Sigmoid colon (tissue), 7 donors: ENCODE data around the gene KRTAP22-1. TPM values are rescaled to one million over a fixed set of nuclear protein-coding genes. Genes with fewer than 3 reads are reported as not detected.

ENCODE experiments used
- DNase-seq: peaks from one replicate; pipeline ENCODE4 v3.0.0-alpha.2; 2019
- H3K27ac ChIP-seq, 4 donors: fragments of 200-600 bp; sonication (generic); one replicate each; pipeline ENCODE4 v1.5.1; 2016 to 2019; ENCODE audit warnings: mild to moderate bottlenecking in 1 of 4
- H3K27me3 ChIP-seq, 3 donors: fragments of 200-600 bp; sonication (generic); one replicate each; pipeline ENCODE4 v1.5.1; 2019; ENCODE audit warnings: mild to moderate bottlenecking in 1 of 3
- H3K36me3 ChIP-seq, 4 donors: fragments of 200-600 bp; sonication (generic); one replicate each; pipeline ENCODE4 v1.5.1; 2016 to 2019
- H3K4me1 ChIP-seq, 4 donors: fragments of 200-600 bp; sonication (generic); one replicate each; pipeline ENCODE4 v1.5.1; 2017 to 2019
- H3K4me3 ChIP-seq, 4 donors: fragments of 200-600 bp; sonication (generic); one replicate each; pipeline ENCODE4 v1.5.1; 2017 to 2019; ENCODE audit warnings: mild to moderate bottlenecking in 2 of 4, moderate library complexity in 1 of 4
- H3K9me3 ChIP-seq, 4 donors: fragments of 200-600 bp in 3 of 4; sonication (generic) in 3 of 4; one replicate each; pipeline versions ENCODE4 v1.5.1 to v1.6.1; 2013 to 2019
- CTCF ChIP-seq, 4 experiments: fragments of 450-650 bp in 3 of 4; fragments of 200-600 bp in 1 of 4; IDR thresholded peaks; one replicate each; pipeline ENCODE4 v1.5.1; 2016 to 2019; ENCODE audit warnings: antibody characterized with exemption in 4 of 4, mild to moderate bottlenecking in 3 of 4, moderate library complexity in 2 of 4
- EP300 ChIP-seq, 4 donors: sonication (generic); formaldehyde crosslinking; IDR thresholded peaks; one replicate each; pipeline ENCODE4 v1.6.1; 2017; ENCODE audit warnings: antibody characterized with exemption in 4 of 4
- POLR2A ChIP-seq, 2 donors: fragments of 450-650 bp; IDR thresholded peaks; one replicate each; pipeline ENCODE4 v1.6.1; 2016; ENCODE audit warnings: antibody characterized with exemption in 2 of 2, mild to moderate bottlenecking in 2 of 2, moderate library complexity in 2 of 2
- POLR2AphosphoS5 ChIP-seq, 4 donors: sonication (generic); formaldehyde crosslinking; IDR thresholded peaks; one replicate each; pipeline ENCODE4 v1.6.1; 2017; ENCODE audit warnings: antibody characterized with exemption in 4 of 4
- WGBS, 2 donors: extraction: QIAGEN DNeasy Blood & Tissue Kit; methylation state at CpG; one replicate each; pipeline ENCODE4 v1.1.7; 2013; 5-methylcytosine and 5-hydroxymethylcytosine counted together
- intact Hi-C: fragments of 100-400 bp; cut with DNase I; formaldehyde crosslinking; loops from one replicate; pipeline ENCODE4 v1.15.1; 2023
- polyA plus RNA-seq, 3 donors: library from polyadenylated mRNA; stranded (reverse); fragments of 200-250 nt; gene quantifications; one replicate each; pipeline ENCODE4 v1.2.3, GENCODE V29; 2013
- total RNA-seq, 4 donors: library from RNA; depleted of rRNA; stranded (reverse); fragments of >200 nt; gene quantifications; one replicate each; pipeline ENCODE4 v1.1.0, GENCODE V29; 2016
- donor health status: healthy with polysubstance abuse.
- donor health status: Bipolar disorder and iron deficiency.
- donor health status: healthy.

The KRTAP22-1 gene
- total and polyA plus RNA-seq, 7 donors: not detected

- WGBS, 2 donors: 64% methylated on average over 1 of the region's 1 CpG
- intact Hi-C loops: no loop called here
Measured at GRCh38 chr21:30579346-30579745, 21.5 kb upstream of the KRTAP22-1 start.

GRCh38 chr21:30580132-30580531 is 20.8 kb upstream of the KRTAP22-1 start:
- no peak for DNase-seq
- 58 to 62% methylated on average over 3 of the region's 3 CpGs for WGBS, 2 donors
- Histone ChIP-seq H3K4me3 (no peak overlapping the region), H3K27me3 (no peaks in the 10 kb centered on the region), H3K9me3 (no peaks in the 10 kb centered on the region), H3K4me1 (no peaks in the 10 kb centered on the region), H3K27ac (no peak overlapping the region), H3K36me3 (no peaks in the 10 kb centered on the region)
- no peak for TF ChIP-seq POLR2AphosphoS5 (IDR thresholded peaks at IDR 0.05)
- TF ChIP-seq POLR2A (IDR thresholded peaks at IDR 0.05): no peak
- TF ChIP-seq EP300 (IDR thresholded peaks at IDR 0.05): no peak
- intact Hi-C loops: no loop called here

More at GRCh38 chr21:30579346-30579745, 21.5 kb upstream of the KRTAP22-1 start:
- no peaks in the 10 kb centered on the region for H3K36me3 ChIP-seq
- DNase-seq: no peak
- no peak overlapping the region for H3K4me3 ChIP-seq
- no peaks in the 10 kb centered on the region for H3K27me3 ChIP-seq
- H3K4me1 ChIP-seq: no peaks in the 10 kb centered on the region
- no peak for TF ChIP-seq POLR2A (IDR thresholded peaks at IDR 0.05)
- no peak for TF ChIP-seq CTCF (IDR thresholded peaks at IDR 0.05)
- no peak for TF ChIP-seq POLR2AphosphoS5 (IDR thresholded peaks at IDR 0.05)
- TF ChIP-seq EP300 (IDR thresholded peaks at IDR 0.05): no peak
- H3K27ac ChIP-seq: no peak overlapping the region
- no peaks in the 10 kb centered on the region for H3K9me3 ChIP-seq

- WGBS, 2 donors: 80 to 81% methylated on average over 1 of the region's 1 CpG
- TF ChIP-seq POLR2A (IDR thresholded peaks at IDR 0.05): no peak
- no peak for TF ChIP-seq EP300 (IDR thresholded peaks at IDR 0.05)
- H3K27ac ChIP-seq: no peak overlapping the region
- intact Hi-C loops: no loop called here
- no peaks in the 10 kb centered on the region for H3K9me3 ChIP-seq
- H3K36me3 ChIP-seq: no peaks in the 10 kb centered on the region
- DNase-seq: no peak
- no peaks in the 10 kb centered on the region for H3K27me3 ChIP-seq
- H3K4me1 ChIP-seq: no peaks in the 10 kb centered on the region
- no peak overlapping the region for H3K4me3 ChIP-seq
Measured at GRCh38 chr21:30582870-30583269, 18.0 kb upstream of the KRTAP22-1 start.

- no peak for DNase-seq
- no peaks in the 10 kb centered on the region for H3K9me3 ChIP-seq
- H3K4me1 ChIP-seq: no peaks in the 10 kb centered on the region
- TF ChIP-seq EP300 (IDR thresholded peaks at IDR 0.05): no peak
- no peak within 1 kb of the TSS for H3K4me3 ChIP-seq
- H3K27ac ChIP-seq: no peak within 1 kb of the TSS
- no peaks in the 10 kb centered on the region for H3K36me3 ChIP-seq
- H3K27me3 ChIP-seq: no peaks in the 10 kb centered on the region
- intact Hi-C loops: no loop called here
Measured at GRCh38 chr21:30590297-30590696, 10.6 kb upstream of the KRTAP22-1 start, which contains the start of gene KRTAP22-2. Gene KRTAP22-2 (minus strand): TSS chr21:30590397.

GRCh38 chr21:30592140-30592539 is 8.7 kb upstream of the KRTAP22-1 start, which contains the start of gene KRTAP6-3:
Gene KRTAP6-3 (plus strand): TSS chr21:30592440. CDS start chr21:30592446, 6 bp downstream.
- DNase-seq: no peak
- H3K27ac ChIP-seq: no peak within 1 kb of the TSS
- H3K4me1 ChIP-seq: no peaks in the 10 kb centered on the region
- intact Hi-C loops: no loop called here
- TF ChIP-seq POLR2AphosphoS5 (IDR thresholded peaks at IDR 0.05) (no peak), EP300 (IDR thresholded peaks at IDR 0.05) (no peak)
- WGBS, 2 donors: 92 to 95% methylated on average over 4 of the region's 4 CpGs
- H3K4me3 ChIP-seq: no peak within 1 kb of the TSS
- H3K27me3 ChIP-seq: no peaks in the 10 kb centered on the region
- no peaks in the 10 kb centered on the region for H3K36me3 ChIP-seq
- no peaks in the 10 kb centered on the region for H3K9me3 ChIP-seq

- intact Hi-C loops: no loop called here
- no peaks in the 10 kb centered on the region for H3K9me3 ChIP-seq
- H3K27ac ChIP-seq: no peak within 1 kb of the TSS
- H3K4me1 ChIP-seq: no peaks in the 10 kb centered on the region
- no peaks in the 10 kb centered on the region for H3K27me3 ChIP-seq
- no peaks in the 10 kb centered on the region for H3K36me3 ChIP-seq
- DNase-seq: no peak
- TF ChIP-seq POLR2A (IDR thresholded peaks at IDR 0.05) (no peak), EP300 (IDR thresholded peaks at IDR 0.05) (no peak), POLR2AphosphoS5 (IDR thresholded peaks at IDR 0.05) (no peak), CTCF (IDR thresholded peaks at IDR 0.05) (no peak)
- no peak within 1 kb of the TSS for H3K4me3 ChIP-seq
- 95 to 97% methylated on average over 6 of the region's 6 CpGs for WGBS, 2 donors
Measured at GRCh38 chr21:30598802-30599201, 2.1 kb upstream of the KRTAP22-1 start, which contains the start of gene KRTAP6-2. Gene KRTAP6-2 (minus strand): TSS chr21:30598902. CDS start chr21:30598874, 28 bp downstream.

- TF ChIP-seq EP300 (IDR thresholded peaks at IDR 0.05) (no peak), CTCF (IDR thresholded peaks at IDR 0.05) (no peak), POLR2A (IDR thresholded peaks at IDR 0.05) (no peak), POLR2AphosphoS5 (IDR thresholded peaks at IDR 0.05) (no peak)
- no peak for DNase-seq
- Histone ChIP-seq H3K27ac (no peak overlapping the region), H3K9me3 (no peaks in the 10 kb centered on the region), H3K4me1 (no peaks in the 10 kb centered on the region), H3K36me3 (no peaks in the 10 kb centered on the region), H3K4me3 (no peak overlapping the region), H3K27me3 (no peaks in the 10 kb centered on the region)
- WGBS, 2 donors: 87 to 88% methylated on average over 2 of the region's 2 CpGs
- intact Hi-C loops: no loop called here
Measured at GRCh38 chr21:30605968-30606367, 5.1 kb downstream of the KRTAP22-1 start.
